HT1080 (cell line): ENCODE measurements around the gene FUNDC2. TPM values are rescaled to one million over a fixed set of nuclear protein-coding genes. Genes with fewer than 3 reads are reported as not detected.

ENCODE experiments used
- DNase-seq: peaks from one replicate; pipeline ENCODE4 v3.0.0-alpha.2; 2015; ENCODE audit warnings: low read depth
- total RNA-seq: library from RNA; depleted of rRNA; stranded (reverse); fragments of >200 nt; shearing (Covaris generic); gene quantifications from 2 replicates; pipeline ENCODE4 v1.2.3, GENCODE V29; 2014; rRNA removed

Gene FUNDC2
- total RNA-seq, 1 experiment from 2014 or later: 44.9 TPM

- DNase-seq: no peak
Measured at GRCh38 chrX:155069414-155069813, 42.8 kb downstream of the FUNDC2 start.

GRCh38 chrX:155070038-155070437 is 43.4 kb downstream of the FUNDC2 start:
- no peak for DNase-seq

- no peak for DNase-seq
Measured at GRCh38 chrX:155070663-155070974, 44.0 kb downstream of the FUNDC2 start.

GRCh38 chrX:155070975-155071693 is 44.5 kb downstream of the FUNDC2 start, which contains the start of the genes BRCC3, CMC4 and MTCP1:
TSS of gene BRCC3 (plus strand) at chrX:155071508. CDS start at chrX:155071528, 20 bp downstream.
TSS of gene CMC4 (minus strand) at chrX:155071136. CDS start at chrX:155064023, 7,113 bp downstream.
TSS of gene MTCP1 (minus strand) at chrX:155071136. CDS start at chrX:155066010, 5,126 bp downstream.
- DNase-seq: peak; percentile 61

GRCh38 chrX:155071694-155072280 is 45.1 kb downstream of the FUNDC2 start:
- no peak for DNase-seq

- DNase-seq: no peak
Measured at GRCh38 chrX:155086202-155086840, 59.7 kb downstream of the FUNDC2 start.

GRCh38 chrX:155086961-155087735 is 60.5 kb downstream of the FUNDC2 start:
- no peak for DNase-seq

- peak; percentile 1 for DNase-seq
Measured at GRCh38 chrX:155094468-155095061, 67.9 kb downstream of the FUNDC2 start.

- no peak for DNase-seq
Measured at GRCh38 chrX:155105919-155106318, 79.3 kb downstream of the FUNDC2 start.

- no peak for DNase-seq
Measured at GRCh38 chrX:155108427-155108826, 81.8 kb downstream of the FUNDC2 start.

Other genes starting within 250 kb of the FUNDC2 start
- gene MPP1, start 221.4 kb upstream of the FUNDC2 start, total RNA-seq: 17.4 and 21.6 TPM in 2 replicates
- gene SMIM9, start 192.2 kb upstream of the FUNDC2 start, total RNA-seq: not detected in 2 replicates
- gene F8A1, start 140.5 kb upstream of the FUNDC2 start, total RNA-seq: 2.7 and 6.7 TPM in 2 replicates
- gene F8, start 4.1 kb upstream of the FUNDC2 start, total RNA-seq: 0.33 and 0.69 TPM in 2 replicates
- 10.0 and 12.5 TPM in 2 replicates for gene CMC4, start 44.3 kb downstream of the FUNDC2 start, total RNA-seq
- gene MTCP1, start 44.3 kb downstream of the FUNDC2 start, total RNA-seq: 2.9 and 10.0 TPM in 2 replicates
- 15.0 and 16.2 TPM in 2 replicates for gene BRCC3, start 44.7 kb downstream of the FUNDC2 start, total RNA-seq
- 53.7 and 55.9 TPM in 2 replicates for gene VBP1, start 189.6 kb downstream of the FUNDC2 start, total RNA-seq
- gene RAB39B, start 237.6 kb downstream of the FUNDC2 start, total RNA-seq: 0.50 and 0.85 TPM in 2 replicates